Smooth muscle cell (in vitro differentiated cells): ENCODE data around the gene GREB1. TPM values are rescaled to one million over a fixed set of nuclear protein-coding genes. Genes with fewer than 3 reads are reported as not detected.

Experiments
- DNase-seq: peaks from one replicate; lab custom pipeline; 2025; ENCODE audit not compliant: unreplicated experiment; lab: John Stamatoyannopoulos, UW
- H2AFZ ChIP-seq: fragments of 200-600 bp; sonication (generic); 2 replicates; pipeline ENCODE4 v1.6.0; 2016; ENCODE audit warnings: antibody characterized with exemption, low read depth, mild to moderate bottlenecking
- H3F3A ChIP-seq: fragments of 200-600 bp; sonication (generic); 2 replicates; pipeline ENCODE4 v1.6.0; 2017; ENCODE audit warnings: antibody characterized with exemption, low read depth
- H3K27ac ChIP-seq: fragments of 200-600 bp; sonication (generic); 2 replicates; pipeline ENCODE4 v1.5.1; 2016; ENCODE audit warnings: low read depth, mild to moderate bottlenecking
- H3K27me3 ChIP-seq: fragments of 200-600 bp; sonication (generic); 2 replicates; pipeline ENCODE4 v1.6.1; 2016; ENCODE audit warnings: low read depth, mild to moderate bottlenecking
- H3K36me3 ChIP-seq: fragments of 200-600 bp; sonication (generic); 2 replicates; pipeline ENCODE4 v1.5.1; 2016; ENCODE audit warnings: low read depth
- H3K4me1 ChIP-seq: fragments of 200-600 bp; sonication (generic); 2 replicates; pipeline ENCODE4 v1.5.1; 2016; ENCODE audit warnings: low read depth
- H3K4me2 ChIP-seq: fragments of 200-600 bp; sonication (generic); 2 replicates; pipeline ENCODE4 v1.6.0; 2016; ENCODE audit warnings: mild to moderate bottlenecking
- H3K4me3 ChIP-seq: fragments of 200-600 bp; sonication (generic); 2 replicates; pipeline ENCODE4 v1.5.1; 2016; ENCODE audit warnings: mild to moderate bottlenecking
- H3K79me2 ChIP-seq: fragments of 200-600 bp; sonication (generic); 2 replicates; pipeline ENCODE4 v1.6.0; 2016; ENCODE audit warnings: low read depth, mild to moderate bottlenecking
- H3K9ac ChIP-seq: fragments of 200-600 bp; sonication (generic); 2 replicates; pipeline ENCODE4 v1.6.0; 2016; ENCODE audit warnings: low read depth
- H3K9me3 ChIP-seq: fragments of 200-600 bp; sonication (generic); replicated peaks from 2 replicates; pipeline ENCODE4 v1.5.1; 2016; ENCODE audit warnings: low read depth
- H4K20me1 ChIP-seq: fragments of 200-600 bp; sonication (generic); 2 replicates; pipeline ENCODE4 v1.6.0; 2016; ENCODE audit warnings: low read depth
- WGBS: methylation state at CpG from one replicate; pipeline ENCODE4 v1.1.7; 2016; ENCODE audit warnings: low lambda C conversion rate; 5-methylcytosine and 5-hydroxymethylcytosine counted together
- polyA plus RNA-seq: library from polyadenylated mRNA; unstranded; fragments of >200 nt; fragmentation: Nextera tagmentation; extraction: Ambion mirVana; gene quantifications from 2 replicates; pipeline ENCODE4 v1.2.1, GENCODE V29; 2016
- total RNA-seq: library from RNA; depleted of rRNA; stranded (reverse); fragments of >200 nt; gene quantifications from 2 replicates; pipeline ENCODE4 v1.2.3, GENCODE V29; 2014
- TF ChIP-seq, protein P1 (sequence below): fragments of 200-600 bp; sonication (generic); IDR thresholded peaks from 2 replicates; pipeline ENCODE4 v1.5.1; 2017; ENCODE audit warnings: borderline replicate concordance, mild to moderate bottlenecking, antibody characterized with exemption; ENCODE audit not compliant: insufficient read depth, poor library complexity, severe bottlenecking

GREB1 gene
- total and polyA plus RNA-seq, 2 experiments from 2014 or later, result 1.7 to 4.3 TPM

GRCh38 chr2:11596801-11597200 lies 63.0 kb downstream of the GREB1 start:
- no peaks in the 10 kb centered on the region for H3K27me3 ChIP-seq
- 92% methylated on average over 5 of the region's 10 CpGs for WGBS
- no peaks in the 10 kb centered on the region for H4K20me1 ChIP-seq
- H2AFZ ChIP-seq, result no peak overlapping the region
- TF ChIP-seq, protein P1, sequence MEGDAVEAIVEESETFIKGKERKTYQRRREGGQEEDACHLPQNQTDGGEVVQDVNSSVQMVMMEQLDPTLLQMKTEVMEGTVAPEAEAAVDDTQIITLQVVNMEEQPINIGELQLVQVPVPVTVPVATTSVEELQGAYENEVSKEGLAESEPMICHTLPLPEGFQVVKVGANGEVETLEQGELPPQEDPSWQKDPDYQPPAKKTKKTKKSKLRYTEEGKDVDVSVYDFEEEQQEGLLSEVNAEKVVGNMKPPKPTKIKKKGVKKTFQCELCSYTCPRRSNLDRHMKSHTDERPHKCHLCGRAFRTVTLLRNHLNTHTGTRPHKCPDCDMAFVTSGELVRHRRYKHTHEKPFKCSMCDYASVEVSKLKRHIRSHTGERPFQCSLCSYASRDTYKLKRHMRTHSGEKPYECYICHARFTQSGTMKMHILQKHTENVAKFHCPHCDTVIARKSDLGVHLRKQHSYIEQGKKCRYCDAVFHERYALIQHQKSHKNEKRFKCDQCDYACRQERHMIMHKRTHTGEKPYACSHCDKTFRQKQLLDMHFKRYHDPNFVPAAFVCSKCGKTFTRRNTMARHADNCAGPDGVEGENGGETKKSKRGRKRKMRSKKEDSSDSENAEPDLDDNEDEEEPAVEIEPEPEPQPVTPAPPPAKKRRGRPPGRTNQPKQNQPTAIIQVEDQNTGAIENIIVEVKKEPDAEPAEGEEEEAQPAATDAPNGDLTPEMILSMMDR, result no peak
- no peak overlapping the region for H3K4me2 ChIP-seq
- H3K36me3 ChIP-seq, result no peaks in the 10 kb centered on the region
- DNase-seq, result no peak
- H3K27ac ChIP-seq, result no peak overlapping the region
- H3K4me3 ChIP-seq, result no peak overlapping the region
- no peak overlapping the region for H3K9ac ChIP-seq
- no peaks in the 10 kb centered on the region for H3F3A ChIP-seq
- no peaks in the 10 kb centered on the region for H3K9me3 ChIP-seq
- no peaks in the 10 kb centered on the region for H3K79me2 ChIP-seq
- no peaks in the 10 kb centered on the region for H3K4me1 ChIP-seq

DNA sequence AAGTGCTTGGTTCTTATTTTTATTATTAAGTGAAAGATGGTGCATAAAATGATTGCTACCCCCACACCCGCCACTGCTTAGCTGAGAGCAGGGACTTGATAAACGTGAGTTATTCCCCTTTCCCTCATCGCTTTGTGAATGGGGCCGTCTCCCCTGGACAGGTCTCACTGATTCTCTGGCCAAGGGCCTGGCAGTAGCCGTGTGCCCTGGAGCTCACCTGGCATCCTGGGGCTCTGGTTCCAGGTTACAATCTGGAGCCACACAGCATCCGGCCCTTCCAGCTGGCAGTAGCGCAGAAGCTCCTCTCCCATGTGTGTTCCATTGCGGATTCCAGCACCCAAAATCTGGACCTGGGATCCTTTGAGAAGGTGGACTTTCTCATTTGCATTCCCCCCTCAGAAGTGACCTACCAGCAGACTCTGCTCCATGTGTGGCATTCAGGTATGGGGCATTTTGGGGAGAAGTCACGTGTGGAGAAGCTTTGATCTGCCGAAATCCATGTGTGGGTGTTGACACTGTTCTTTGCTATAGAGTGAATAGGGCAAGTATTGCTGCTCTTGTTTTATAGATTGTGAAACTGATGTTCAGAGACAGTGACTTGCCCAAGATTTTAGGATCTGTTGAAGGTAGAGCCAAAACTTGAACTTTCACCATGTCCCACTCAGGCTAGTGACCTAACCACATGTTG lies 63.8 kb downstream of the GREB1 start:
- Histone ChIP-seq H3K27ac (no peak overlapping the region), H3K4me3 (no peak overlapping the region), H4K20me1 (no peaks in the 10 kb centered on the region), H2AFZ (no peak overlapping the region), H3F3A (no peaks in the 10 kb centered on the region), H3K79me2 (no peaks in the 10 kb centered on the region), H3K9me3 (no peaks in the 10 kb centered on the region), H3K4me2 (no peak overlapping the region), H3K36me3 (no peaks in the 10 kb centered on the region), H3K27me3 (no peaks in the 10 kb centered on the region), H3K9ac (no peak overlapping the region), H3K4me1 (no peaks in the 10 kb centered on the region)
- TF ChIP-seq, protein P1, result no peak
- 95% methylated on average over 10 of the region's 10 CpGs for WGBS
- DNase-seq, result no peak

- DNase-seq, result no peak
- Histone ChIP-seq H3K27ac (no peak overlapping the region), H4K20me1 (no peaks in the 10 kb centered on the region), H3K9me3 (no peaks in the 10 kb centered on the region), H3K27me3 (no peaks in the 10 kb centered on the region), H3K4me1 (no peaks in the 10 kb centered on the region), H2AFZ (no peak overlapping the region), H3K4me2 (no peak overlapping the region), H3F3A (no peaks in the 10 kb centered on the region), H3K36me3 (no peaks in the 10 kb centered on the region), H3K79me2 (no peaks in the 10 kb centered on the region), H3K9ac (no peak overlapping the region), H3K4me3 (no peak overlapping the region)
- 74% methylated on average over 9 of the region's 9 CpGs for WGBS
- TF ChIP-seq, protein P1, result no peak
Observed at GRCh38 chr2:11598228-11598731, 64.4 kb downstream of the GREB1 start.
